Measurements from ENCODE around the gene VANGL1.

DNA sequence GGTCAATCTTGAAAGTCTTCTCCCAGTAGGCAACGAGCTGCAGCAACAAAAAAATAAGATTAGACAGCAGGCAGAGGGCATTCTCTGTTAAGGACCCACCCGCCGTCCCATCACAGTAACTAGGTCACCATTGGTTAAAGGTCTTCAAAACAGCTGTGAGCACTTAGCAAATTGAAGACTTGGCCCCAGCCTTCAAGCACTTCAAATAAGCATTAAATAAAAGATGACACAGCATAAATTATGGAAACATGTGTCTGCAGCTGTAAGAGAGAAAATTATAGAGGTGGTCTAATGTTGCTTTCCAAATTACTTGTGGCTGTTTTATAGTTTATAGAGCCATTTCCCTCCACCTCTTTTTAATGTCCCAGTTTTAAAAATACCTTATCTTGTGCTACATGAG lies 61.2 kb downstream of the VANGL1 start:
- TF ChIP-seq, protein P1, sequence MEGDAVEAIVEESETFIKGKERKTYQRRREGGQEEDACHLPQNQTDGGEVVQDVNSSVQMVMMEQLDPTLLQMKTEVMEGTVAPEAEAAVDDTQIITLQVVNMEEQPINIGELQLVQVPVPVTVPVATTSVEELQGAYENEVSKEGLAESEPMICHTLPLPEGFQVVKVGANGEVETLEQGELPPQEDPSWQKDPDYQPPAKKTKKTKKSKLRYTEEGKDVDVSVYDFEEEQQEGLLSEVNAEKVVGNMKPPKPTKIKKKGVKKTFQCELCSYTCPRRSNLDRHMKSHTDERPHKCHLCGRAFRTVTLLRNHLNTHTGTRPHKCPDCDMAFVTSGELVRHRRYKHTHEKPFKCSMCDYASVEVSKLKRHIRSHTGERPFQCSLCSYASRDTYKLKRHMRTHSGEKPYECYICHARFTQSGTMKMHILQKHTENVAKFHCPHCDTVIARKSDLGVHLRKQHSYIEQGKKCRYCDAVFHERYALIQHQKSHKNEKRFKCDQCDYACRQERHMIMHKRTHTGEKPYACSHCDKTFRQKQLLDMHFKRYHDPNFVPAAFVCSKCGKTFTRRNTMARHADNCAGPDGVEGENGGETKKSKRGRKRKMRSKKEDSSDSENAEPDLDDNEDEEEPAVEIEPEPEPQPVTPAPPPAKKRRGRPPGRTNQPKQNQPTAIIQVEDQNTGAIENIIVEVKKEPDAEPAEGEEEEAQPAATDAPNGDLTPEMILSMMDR (conservative IDR thresholded peaks at IDR 0.05 in 1 of 2, IDR thresholded peaks at IDR 0.05 in 1 of 2; ENCODE audit: extremely low read depth in 1 of 2, insufficient read depth in 1 of 2, low read depth in 1 of 2, low read length in 2 of 2) = no peak
- no peak for TF ChIP-seq EZH2 (IDR thresholded peaks at IDR 0.05; ENCODE audit: borderline replicate concordance, low read length)
